ENCODE data around the gene LGR6. TPM values are rescaled to one million over a fixed set of nuclear protein-coding genes. Genes with fewer than 3 reads are reported as not detected.

The LGR6 gene
- total and polyA plus RNA-seq, 8 donors, result 0.15 to 3.5 (median 0.58) TPM; not detected in 4

- Histone ChIP-seq H3K4me3 (no peak overlapping the region), H3K4me1 (no peaks in the 10 kb centered on the region), H3K27me3 (peaks cover 0 to 9% (median 0%) of the 10 kb centered on the region in 3 donors), H3K27ac (no peak overlapping the region), H3K36me3 (no peaks in the 10 kb centered on the region), H3K9me3 (no peaks in the 10 kb centered on the region)
- no peak for DNase-seq
- intact Hi-C loops (cut with DNase I; ENCODE audit: low total_unique reads), result no loop called here
- 44 to 60% (median 58%) methylated on average over 6 of the region's 6 CpGs for WGBS, 5 donors
- no peak for TF ChIP-seq EP300 (IDR thresholded peaks at IDR 0.05)
- no peak for TF ChIP-seq CTCF (IDR thresholded peaks at IDR 0.05)
- TF ChIP-seq POLR2AphosphoS5 (IDR thresholded peaks at IDR 0.05), result no peak
- TF ChIP-seq POLR2A (IDR thresholded peaks at IDR 0.05), result no peak
Observed at GRCh38 chr1:202251424-202252256, 58.0 kb downstream of the LGR6 start.

GRCh38 chr1:202252271-202252670 is 58.7 kb downstream of the LGR6 start:
- intact Hi-C loops (cut with DNase I; ENCODE audit: low total_unique reads), result no loop called here
- 80 to 100% (median 83%) methylated on average over 1 of the region's 1 CpG for WGBS, 5 donors
- no peak for TF ChIP-seq EP300 (IDR thresholded peaks at IDR 0.05)
- TF ChIP-seq CTCF (IDR thresholded peaks at IDR 0.05), result no peak
- TF ChIP-seq POLR2AphosphoS5 (IDR thresholded peaks at IDR 0.05), result no peak
- TF ChIP-seq POLR2A (IDR thresholded peaks at IDR 0.05), result no peak
- H3K36me3 ChIP-seq, result no peaks in the 10 kb centered on the region
- no peak for DNase-seq
- H3K4me1 ChIP-seq, result no peaks in the 10 kb centered on the region
- H3K9me3 ChIP-seq, result no peaks in the 10 kb centered on the region
- no peak overlapping the region for H3K4me3 ChIP-seq
- H3K27me3 ChIP-seq, result peaks cover 0 to 9% (median 0%) of the 10 kb centered on the region in 3 donors
- H3K27ac ChIP-seq, result no peak overlapping the region

GRCh38 chr1:202254454-202255252 is 61.1 kb downstream of the LGR6 start:
- TF ChIP-seq POLR2A (IDR thresholded peaks at IDR 0.05), result no peak
- no peak for TF ChIP-seq EP300 (IDR thresholded peaks at IDR 0.05)
- TF ChIP-seq CTCF (IDR thresholded peaks at IDR 0.05), result no peak
- TF ChIP-seq POLR2AphosphoS5 (IDR thresholded peaks at IDR 0.05), result no peak
- 72 to 82% (median 78%) methylated on average over 8 of the region's 8 CpGs for WGBS, 5 donors
- H3K4me3 ChIP-seq, result no peak overlapping the region
- intact Hi-C loops (cut with DNase I; ENCODE audit: low total_unique reads), result no loop called here
- peaks cover 0 to 12% (median 0%) of the 10 kb centered on the region in 3 donors for H3K27me3 ChIP-seq
- H3K9me3 ChIP-seq, result no peaks in the 10 kb centered on the region
- no peaks in the 10 kb centered on the region for H3K4me1 ChIP-seq
- no peaks in the 10 kb centered on the region for H3K36me3 ChIP-seq
- no peak for DNase-seq
- no peak overlapping the region for H3K27ac ChIP-seq

- H3K9me3 ChIP-seq, result no peaks in the 10 kb centered on the region
- TF ChIP-seq POLR2A (IDR thresholded peaks at IDR 0.05), result no peak
- TF ChIP-seq CTCF (IDR thresholded peaks at IDR 0.05), result no peak
- no peak for TF ChIP-seq POLR2AphosphoS5 (IDR thresholded peaks at IDR 0.05)
- TF ChIP-seq EP300 (IDR thresholded peaks at IDR 0.05), result no peak
- no peaks in the 10 kb centered on the region for H3K4me1 ChIP-seq
- intact Hi-C loops (cut with DNase I; ENCODE audit: low total_unique reads), result no loop called here
- DNase-seq, result peak in 1 of 2 donors; percentile 17
- H3K36me3 ChIP-seq, result no peaks in the 10 kb centered on the region
- H3K27ac ChIP-seq, result no peak overlapping the region
- peaks cover 0 to 19% (median 0%) of the 10 kb centered on the region in 3 donors for H3K27me3 ChIP-seq
- WGBS, 5 donors, result 49 to 68% (median 55%) methylated on average over 7 of the region's 7 CpGs
- no peak overlapping the region for H3K4me3 ChIP-seq
Observed at GRCh38 chr1:202255343-202255742, 61.7 kb downstream of the LGR6 start.
